Heart left ventricle (tissue), 16 donors: ENCODE results near the gene RACK1. TPM values are rescaled to one million over a fixed set of nuclear protein-coding genes. Genes with fewer than 3 reads are reported as not detected.

Source experiments
- ATAC-seq, 4 donors: fragments of 200-7000 bp; cut with Tn5 transposase; one replicate each; pipeline ENCODE4 v1.9.1; 2020 to 2022; ENCODE audit warnings: moderate library complexity in 4 of 4, mild to moderate bottlenecking in 3 of 4, moderate number of reproducible peaks in 1 of 4
- DNase-seq, 5 donors: peaks; one replicate each; pipeline ENCODE4 v3.0.0-alpha.2; 2020
- H3K27ac ChIP-seq, 12 donors: fragments of 200-600 bp; sonication (generic) in 4 of 12; one replicate each; pipeline versions ENCODE4 v1.5.0 to v1.8.0; 2016 to 2022; ENCODE audit warnings: mild to moderate bottlenecking in 2 of 12
- H3K27me3 ChIP-seq, 9 donors: fragments of 200-600 bp; sonication (generic) in 2 of 9; one replicate each; pipeline versions ENCODE4 v1.5.1 to v1.8.0; 2016 to 2022; ENCODE audit warnings: mild to moderate bottlenecking in 3 of 9
- H3K36me3 ChIP-seq, 9 donors: fragments of 200-600 bp; sonication (generic) in 2 of 9; one replicate each; pipeline versions ENCODE4 v1.5.0 to v1.8.0; 2018 to 2022; ENCODE audit warnings: mild to moderate bottlenecking in 2 of 9
- H3K4me1 ChIP-seq, 12 donors: fragments of 200-600 bp; sonication (generic) in 4 of 12; one replicate each; pipeline versions ENCODE4 v1.5.0 to v1.8.0; 2016 to 2022; ENCODE audit warnings: mild to moderate bottlenecking in 3 of 12
- H3K4me3 ChIP-seq, 12 donors: fragments of 200-600 bp; sonication (generic) in 4 of 12; one replicate each; pipeline versions ENCODE4 v1.5.0 to v1.8.0; 2017 to 2022; ENCODE audit warnings: mild to moderate bottlenecking in 9 of 12, moderate library complexity in 4 of 12
- H3K9me3 ChIP-seq, 12 donors: fragments of 200-600 bp; sonication (generic) in 4 of 12; one replicate each; pipeline versions ENCODE4 v1.5.0 to v1.8.0; 2016 to 2022; ENCODE audit warnings: mild to moderate bottlenecking in 1 of 12
- CTCF ChIP-seq, 12 donors: fragments of 200-600 bp; sonication (generic) in 4 of 12; IDR thresholded peaks; one replicate each; pipeline versions ENCODE4 v1.5.0 to v1.8.0; 2018 to 2022; ENCODE audit warnings: antibody characterized with exemption in 12 of 12, mild to moderate bottlenecking in 5 of 12
- POLR2A ChIP-seq, 2 donors: fragments of 450-650 bp; IDR thresholded peaks; one replicate each; pipeline ENCODE4 v1.6.1; 2017; ENCODE audit warnings: antibody characterized with exemption in 2 of 2, mild to moderate bottlenecking in 2 of 2, moderate library complexity in 2 of 2
- WGBS, 4 donors: extraction: QIAGEN DNeasy Blood & Tissue Kit in 2 of 4; methylation state at CpG; one replicate each; pipeline versions ENCODE4 v1.1.5 to v1.1.7; 2013 to 2018; 5-methylcytosine and 5-hydroxymethylcytosine counted together
- intact Hi-C, 10 donors: fragments of 100-400 bp; cut with DNase I; formaldehyde crosslinking; loops; one replicate each; pipeline versions ENCODE4 v1.11.1 to v1.14.2; 2022
- polyA plus RNA-seq, 2 donors: library from polyadenylated mRNA; stranded (reverse); fragments of 200-250 nt; gene quantifications; one replicate each; pipeline ENCODE4 v1.2.3, GENCODE V29; 2013
- total RNA-seq, 9 donors: library from RNA; depleted of rRNA in 2 of 9; stranded (reverse); fragments of >200 nt in 2 of 9; fragmentation: NEBNext Ultra II Directional in 3 of 9; extraction: Animal tissue kit (Norgen Biotek cat#: 25700) in 3 of 9; gene quantifications; one replicate each; pipeline versions ENCODE4 v1.1.0 to v1.2.4, GENCODE V29; 2016 to 2023
- donor health status: ischemic (EF 13 %, LVEDD 7.1; RV severe dilation, severe dysfunction).
- donor health status: healthy with polysubstance abuse.
- donor health status: DM: no; HTN: yes; CAD: no.
- donor health status: DM: no; HTN: no; CAD: no.
- donor health status: ischemic (EF 25% LVEDD 6.9; RV normal size, moderate dysfunction).
- donor health status: ischemic (EF 25% LVEDD 5.7; RV mildly dilated, moderate dysfunction).
- donor health status: healthy.
- donor health status: DM: yes; HTN: yes; CAD: no.
- donor health status: ischemic (EF 35%, LVEDD 5.7; RV mildly dilated, moderate dysfunction).
- donor health status: nonischemic (EF 11% LVEDD 7.7; RV severe dilation, severe dysfunction).
- donor health status: DM: yes; HTN: yes; CAD: no.
- donor health status: PGD.
- donor health status: ischemic (EF 29% LVEDD 5.4; RV normal size, mild dysfunction).
- donor health status: nonischemic (EF 23%, LVEDD 6.1; RV moderate dilation, normal function).

Gene RACK1
- total and polyA plus RNA-seq, 11 donors, result 560 to 2,287 (median 862) TPM

- DNase-seq (peak in 1 of 5 donors; percentile 13), ATAC-seq (no peak)
- H3K27ac ChIP-seq, result no peak overlapping the region
- peaks cover 6 to 100% (median 99%) of the 10 kb centered on the region in 9 donors for H3K36me3 ChIP-seq
- 87 to 90% (median 88%) methylated on average over 10 of the region's 10 CpGs for WGBS, 4 donors
- peaks cover 3 to 27% (median 13%) of the 10 kb centered on the region in 12 donors for H3K4me1 ChIP-seq
- no peak for TF ChIP-seq CTCF (IDR thresholded peaks at IDR 0.05)
- TF ChIP-seq POLR2A (IDR thresholded peaks at IDR 0.05), result no peak
- intact Hi-C loops, result no loop called here
- no peaks in the 10 kb centered on the region for H3K27me3 ChIP-seq
- H3K9me3 ChIP-seq, result no peaks in the 10 kb centered on the region
- H3K4me3 ChIP-seq, result no peak overlapping the region
Measured at GRCh38 chr5:181236954-181237641, 6.6 kb downstream of the RACK1 start.

- Histone ChIP-seq H3K4me3 (no peak overlapping the region), H3K36me3 (peaks cover 6 to 100% (median 99%) of the 10 kb centered on the region in 9 donors), H3K27ac (no peak overlapping the region), H3K4me1 (peaks cover 0 to 20% (median 6%) of the 10 kb centered on the region in 12 donors), H3K27me3 (no peaks in the 10 kb centered on the region), H3K9me3 (no peaks in the 10 kb centered on the region)
- no peak for TF ChIP-seq CTCF (IDR thresholded peaks at IDR 0.05)
- TF ChIP-seq POLR2A (IDR thresholded peaks at IDR 0.05), result no peak
- DNase-seq, result no peak
- ATAC-seq, result no peak
- intact Hi-C loops, result no loop called here
- 75 to 89% (median 84%) methylated on average over 6 of the region's 6 CpGs for WGBS, 4 donors
Measured at GRCh38 chr5:181236471-181236870, 7.2 kb downstream of the RACK1 start.

DNA sequence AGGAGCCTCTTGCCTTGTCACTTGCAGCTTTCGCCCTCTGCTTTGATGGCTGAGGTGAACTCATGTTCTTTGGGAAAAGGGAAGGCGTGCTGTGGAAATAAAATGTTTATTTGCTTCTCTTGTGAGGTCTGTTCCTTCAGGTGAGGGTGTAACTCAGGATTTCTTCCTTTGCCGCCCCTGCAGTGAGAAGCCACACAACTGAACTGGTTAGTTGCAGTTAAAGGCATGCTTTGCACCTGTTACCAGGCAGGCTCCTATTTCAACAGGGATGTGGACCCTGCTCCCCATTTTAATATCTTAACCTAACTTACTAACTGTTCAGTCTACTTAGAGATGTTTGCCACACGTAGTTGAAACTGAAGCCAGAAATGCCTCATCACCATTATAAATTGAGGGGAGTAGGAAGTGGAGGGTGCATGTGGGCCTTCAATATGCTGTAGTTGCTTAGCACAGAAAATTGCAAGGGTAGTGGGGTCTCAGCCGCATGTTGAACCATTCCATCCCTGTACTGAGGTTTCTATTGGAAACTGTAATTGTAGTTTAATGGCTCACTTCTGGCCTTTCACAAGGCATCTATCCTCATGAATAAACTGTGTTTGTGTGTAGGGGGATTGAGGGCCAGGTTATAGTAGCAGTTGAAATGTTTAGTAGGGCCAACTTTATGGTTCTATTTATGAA, 7.9 kb downstream of the RACK1 start:
- TF ChIP-seq POLR2A (IDR thresholded peaks at IDR 0.05), result no peak
- no peak for TF ChIP-seq CTCF (IDR thresholded peaks at IDR 0.05)
- WGBS, 4 donors, result 77 to 87% (median 84%) methylated on average over 5 of the region's 5 CpGs
- ATAC-seq (no peak), DNase-seq (peak in 1 of 5 donors; percentile 15)
- Histone ChIP-seq H3K9me3 (no peaks in the 10 kb centered on the region), H3K4me1 (peaks cover 0 to 14% (median under 1%) of the 10 kb centered on the region in 12 donors), H3K4me3 (no peak overlapping the region), H3K36me3 (peaks cover 6 to 100% (median 99%) of the 10 kb centered on the region in 9 donors), H3K27me3 (no peaks in the 10 kb centered on the region), H3K27ac (no peak overlapping the region)
- intact Hi-C loops, result no loop called here

DNA sequence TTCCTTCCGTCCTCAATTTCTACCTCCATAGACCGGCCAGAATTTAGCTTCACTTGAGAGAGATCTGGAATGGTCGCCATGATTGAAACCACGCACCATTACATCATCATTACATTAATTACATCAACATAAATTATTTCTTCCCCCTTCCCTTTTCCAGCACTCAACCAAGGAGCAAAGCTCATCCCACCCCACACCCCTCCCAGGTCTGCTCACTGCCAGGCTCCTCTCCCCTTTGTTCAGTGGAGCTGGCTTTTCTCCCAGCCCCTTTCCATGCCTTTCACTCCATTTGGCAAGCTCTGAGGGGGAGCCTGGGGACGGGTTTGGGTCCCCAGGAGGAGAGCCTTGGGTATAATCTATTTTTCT, 8.4 kb downstream of the RACK1 start:
- 83 to 89% (median 84%) methylated on average over 5 of the region's 5 CpGs for WGBS, 4 donors
- H3K36me3 ChIP-seq, result peaks cover 6 to 100% (median 97%) of the 10 kb centered on the region in 9 donors
- no peak overlapping the region for H3K27ac ChIP-seq
- H3K4me1 ChIP-seq, result peaks cover 0 to 9% (median 0%) of the 10 kb centered on the region in 12 donors
- H3K4me3 ChIP-seq, result no peak overlapping the region
- ATAC-seq, result no peak
- no peaks in the 10 kb centered on the region for H3K9me3 ChIP-seq
- H3K27me3 ChIP-seq, result no peaks in the 10 kb centered on the region
- TF ChIP-seq POLR2A (IDR thresholded peaks at IDR 0.05), result no peak
- TF ChIP-seq CTCF (IDR thresholded peaks at IDR 0.05), result no peak
- intact Hi-C loops, result no loop called here
- no peak for DNase-seq
